Liver (tissue), 9 donors: ENCODE measurements around the gene SMARCC2. TPM values are rescaled to one million over a fixed set of nuclear protein-coding genes. Genes with fewer than 3 reads are reported as not detected.

ENCODE experiments used
- DNase-seq: peaks from one replicate; pipeline ENCODE4 v3.0.0-alpha.2; 2017; ENCODE audit warnings: low spot score
- H3K27ac ChIP-seq, 2 donors: one replicate each; pipeline ENCODE4 v1.7.0; 2013; ENCODE audit warnings: inconsistent platforms in 2 of 2, low read length in 2 of 2, control low read depth in 1 of 2, low read depth in 1 of 2, mild to moderate bottlenecking in 1 of 2
- H3K27me3 ChIP-seq, 4 donors: one replicate each; pipeline versions ENCODE4 v1.6.1 to v1.7.0; 2013; ENCODE audit warnings: low read length in 3 of 4, inconsistent platforms in 1 of 4, mild to moderate bottlenecking in 1 of 4, moderate library complexity in 1 of 4; ENCODE audit not compliant: control insufficient read depth in 4 of 4, insufficient read depth in 4 of 4
- H3K36me3 ChIP-seq, 4 donors: one replicate each; pipeline versions ENCODE4 v1.6.1 to v1.7.0; 2013; ENCODE audit warnings: low read length in 3 of 4, mild to moderate bottlenecking in 3 of 4, low read depth in 1 of 4, moderate library complexity in 1 of 4; ENCODE audit not compliant: control insufficient read depth in 4 of 4, insufficient read depth in 3 of 4
- H3K4me1 ChIP-seq, 4 donors: one replicate each; pipeline versions ENCODE4 v1.6.1 to v1.7.0; 2013; ENCODE audit warnings: low read length in 3 of 4, mild to moderate bottlenecking in 3 of 4, moderate library complexity in 1 of 4; ENCODE audit not compliant: control insufficient read depth in 4 of 4, insufficient read depth in 4 of 4
- H3K4me3 ChIP-seq, 3 donors: one replicate each; pipeline versions ENCODE4 v1.6.1 to v1.7.0; 2013; ENCODE audit warnings: low read length in 3 of 3, control low read depth in 1 of 3, low read depth in 1 of 3, mild to moderate bottlenecking in 1 of 3
- H3K9ac ChIP-seq, 2 donors: one replicate each; pipeline ENCODE4 v1.7.0; 2013; ENCODE audit warnings: low read length in 2 of 2, mild to moderate bottlenecking in 2 of 2, moderate library complexity in 2 of 2, control low read depth in 1 of 2, low read depth in 1 of 2
- H3K9me3 ChIP-seq, 4 donors: one replicate each; pipeline versions ENCODE4 v1.6.1 to v1.7.0; 2013; ENCODE audit warnings: low read length in 3 of 4; ENCODE audit not compliant: control insufficient read depth in 4 of 4
- EGR1 ChIP-seq, 2 donors: IDR thresholded peaks; 2 replicates each; pipeline ENCODE4 v1.6.1; 2016 to 2018; ENCODE audit warnings: antibody characterized with exemption in 2 of 2, low read depth in 2 of 2
- FOXA1 ChIP-seq: IDR thresholded peaks from 2 replicates; pipeline ENCODE4 v1.6.1; 2016; ENCODE audit warnings: antibody characterized with exemption
- FOXA2 ChIP-seq: IDR thresholded peaks from 2 replicates; pipeline ENCODE4 v1.6.1; 2016; ENCODE audit warnings: antibody characterized with exemption
- GABPA ChIP-seq, 2 donors: IDR thresholded peaks in 1 of 2; conservative IDR thresholded peaks in 1 of 2; 2 replicates each; pipeline ENCODE4 v1.6.1; 2016; ENCODE audit warnings: antibody characterized with exemption in 2 of 2, mild to moderate bottlenecking in 1 of 2, moderate library complexity in 1 of 2
- HNF4G ChIP-seq: IDR thresholded peaks from 2 replicates; pipeline ENCODE4 v1.6.1; 2016; ENCODE audit warnings: antibody characterized with exemption
- NR2F2 ChIP-seq: IDR thresholded peaks from 2 replicates; pipeline ENCODE4 v1.6.1; 2016; ENCODE audit warnings: antibody characterized with exemption
- RAD21 ChIP-seq, 2 donors: IDR thresholded peaks; 2 replicates each; pipeline ENCODE4 v1.6.1; 2016; ENCODE audit warnings: antibody characterized with exemption in 2 of 2, mild to moderate bottlenecking in 2 of 2
- RXRA ChIP-seq, 2 donors: IDR thresholded peaks; 2 replicates each; pipeline ENCODE4 v1.6.1; 2017 to 2018; ENCODE audit warnings: antibody characterized with exemption in 2 of 2, mild to moderate bottlenecking in 1 of 2
- SP1 ChIP-seq: IDR thresholded peaks from 2 replicates; pipeline ENCODE4 v1.6.1; 2018; ENCODE audit warnings: antibody characterized with exemption, mild to moderate bottlenecking
- TAF1 ChIP-seq: conservative IDR thresholded peaks from 2 replicates; pipeline ENCODE4 v1.6.1; 2016; ENCODE audit warnings: antibody characterized with exemption, mild to moderate bottlenecking
- YY1 ChIP-seq: IDR thresholded peaks from 2 replicates; pipeline ENCODE4 v1.6.1; 2016; ENCODE audit warnings: antibody characterized with exemption, mild to moderate bottlenecking
- polyA plus RNA-seq, 2 donors: library from polyadenylated mRNA; stranded (reverse) in 1 of 2; unstranded in 1 of 2; fragments of 200-250 nt in 1 of 2; fragments of >200 nt in 1 of 2; fragmentation: Nextera tagmentation in 1 of 2; extraction: Ambion mirVana in 1 of 2; gene quantifications; one replicate each; pipeline versions ENCODE4 v1.2.1 to v1.2.3, GENCODE V29; 2013 to 2015
- total RNA-seq, 2 donors: library from RNA; depleted of rRNA; stranded (reverse); fragments of >200 nt; gene quantifications; one replicate each; pipeline ENCODE4 v1.2.3, GENCODE V29; 2014
- TF ChIP-seq, protein P1 (sequence below): IDR thresholded peaks from 2 replicates; pipeline ENCODE4 v1.6.1; 2016; ENCODE audit warnings: antibody characterized with exemption
- TF ChIP-seq, protein P2 (sequence below): IDR thresholded peaks from 2 replicates; pipeline ENCODE4 v1.6.1; 2016; ENCODE audit warnings: antibody characterized with exemption
- TF ChIP-seq, protein P3 (sequence below): IDR thresholded peaks from 2 replicates; pipeline ENCODE4 v1.6.1; 2016; ENCODE audit warnings: antibody characterized with exemption
- TF ChIP-seq, protein P4 (sequence below): fragments of 150-350 bp; IDR thresholded peaks from 2 replicates; pipeline ENCODE4 v1.5.1; 2017; ENCODE audit warnings: improper control_type of control experiment, low read depth, low read length; ENCODE audit not compliant: missing input control
- TF ChIP-seq, protein P5 (sequence below): IDR thresholded peaks from 2 replicates; pipeline ENCODE4 v1.6.1; 2016; ENCODE audit warnings: antibody characterized with exemption, mild to moderate bottlenecking
- donor health status: healthy.
- donor health status: healthy.
- donor health status: healthy.
- donor health status: healthy.
- donor health status: healthy.

Gene SMARCC2
- total and polyA plus RNA-seq, 4 donors = 12.8 to 24.8 (median 22.5) TPM

DNA sequence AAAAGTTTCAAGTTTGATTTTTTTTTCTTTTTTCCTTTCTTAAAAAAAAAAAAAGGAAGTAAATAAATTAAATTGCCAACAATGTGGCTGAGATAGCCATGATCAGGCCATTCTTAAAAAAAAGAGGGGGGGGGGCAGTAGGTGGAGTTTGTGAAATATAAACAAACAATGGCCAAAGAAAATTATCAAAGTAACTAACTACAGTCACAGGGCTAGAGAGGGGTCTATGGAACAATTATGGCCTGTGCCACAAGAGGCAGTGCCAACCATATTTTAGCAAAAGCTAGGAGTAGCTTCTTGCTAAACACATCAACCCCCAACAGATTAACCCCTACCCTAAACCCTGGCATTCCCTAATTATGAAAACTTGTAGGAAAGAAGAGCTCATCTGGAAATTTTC is 16.2 kb upstream of the SMARCC2 start:
- no peak overlapping the region for H3K27ac ChIP-seq

DNA sequence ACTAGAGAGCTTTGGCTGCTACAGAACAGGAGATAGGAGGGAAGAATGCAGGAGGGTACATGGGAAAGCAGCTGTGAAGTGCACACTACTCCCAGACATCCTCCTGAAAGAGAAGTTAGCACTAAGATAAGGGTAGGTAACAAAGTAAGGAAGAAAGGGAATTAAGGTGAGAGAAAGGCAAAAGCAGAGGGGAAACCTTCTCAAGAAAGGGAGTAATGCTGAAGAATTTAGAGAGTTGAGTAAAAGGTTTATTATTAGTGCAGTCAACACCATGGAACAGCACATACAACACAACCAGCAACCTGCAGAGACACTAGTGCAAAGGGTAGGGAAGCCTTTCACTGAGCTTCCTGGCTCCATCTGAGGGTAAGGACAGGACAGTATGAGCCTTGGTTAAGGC is 15.0 kb upstream of the SMARCC2 start:
- no peak overlapping the region for H3K27ac ChIP-seq
- H3K9ac ChIP-seq = no peak overlapping the region
- no peak for DNase-seq
- H3K9me3 ChIP-seq = no peaks in the 10 kb centered on the region
- peaks cover 8 to 37% (median 25%) of the 10 kb centered on the region in 4 donors for H3K36me3 ChIP-seq
- TF ChIP-seq, protein P1, sequence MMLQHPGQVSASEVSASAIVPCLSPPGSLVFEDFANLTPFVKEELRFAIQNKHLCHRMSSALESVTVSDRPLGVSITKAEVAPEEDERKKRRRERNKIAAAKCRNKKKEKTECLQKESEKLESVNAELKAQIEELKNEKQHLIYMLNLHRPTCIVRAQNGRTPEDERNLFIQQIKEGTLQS = no peak
- TF ChIP-seq HNF4G (no peak), TAF1 (no peak), RXRA (IDR thresholded peaks at IDR 0.05) (no peak), FOXA2 (no peak), FOXA1 (no peak)
- TF ChIP-seq, protein P2, sequence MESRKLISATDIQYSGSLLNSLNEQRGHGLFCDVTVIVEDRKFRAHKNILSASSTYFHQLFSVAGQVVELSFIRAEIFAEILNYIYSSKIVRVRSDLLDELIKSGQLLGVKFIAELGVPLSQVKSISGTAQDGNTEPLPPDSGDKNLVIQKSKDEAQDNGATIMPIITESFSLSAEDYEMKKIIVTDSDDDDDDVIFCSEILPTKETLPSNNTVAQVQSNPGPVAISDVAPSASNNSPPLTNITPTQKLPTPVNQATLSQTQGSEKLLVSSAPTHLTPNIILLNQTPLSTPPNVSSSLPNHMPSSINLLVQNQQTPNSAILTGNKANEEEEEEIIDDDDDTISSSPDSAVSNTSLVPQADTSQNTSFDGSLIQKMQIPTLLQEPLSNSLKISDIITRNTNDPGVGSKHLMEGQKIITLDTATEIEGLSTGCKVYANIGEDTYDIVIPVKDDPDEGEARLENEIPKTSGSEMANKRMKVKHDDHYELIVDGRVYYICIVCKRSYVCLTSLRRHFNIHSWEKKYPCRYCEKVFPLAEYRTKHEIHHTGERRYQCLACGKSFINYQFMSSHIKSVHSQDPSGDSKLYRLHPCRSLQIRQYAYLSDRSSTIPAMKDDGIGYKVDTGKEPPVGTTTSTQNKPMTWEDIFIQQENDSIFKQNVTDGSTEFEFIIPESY = no peak
- H3K4me1 ChIP-seq = peaks cover 0 to 7% (median 2%) of the 10 kb centered on the region in 4 donors
- no peaks in the 10 kb centered on the region for H3K27me3 ChIP-seq
- no peak overlapping the region for H3K4me3 ChIP-seq

More for the DNA sequence above, 16.2 kb upstream of the SMARCC2 start:
- TF ChIP-seq GABPA (IDR thresholded peaks at IDR 0.05 in 1 of 2, conservative IDR thresholded peaks at IDR 0.05 in 1 of 2) = no peak
- TF ChIP-seq, protein P3, sequence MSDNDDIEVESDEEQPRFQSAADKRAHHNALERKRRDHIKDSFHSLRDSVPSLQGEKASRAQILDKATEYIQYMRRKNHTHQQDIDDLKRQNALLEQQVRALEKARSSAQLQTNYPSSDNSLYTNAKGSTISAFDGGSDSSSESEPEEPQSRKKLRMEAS = no peak
- TF ChIP-seq SP1 = no peak
- no peak for TF ChIP-seq FOXA2
- TF ChIP-seq NR2F2 = no peak
- no peak for TF ChIP-seq YY1
- TF ChIP-seq, protein P4, sequence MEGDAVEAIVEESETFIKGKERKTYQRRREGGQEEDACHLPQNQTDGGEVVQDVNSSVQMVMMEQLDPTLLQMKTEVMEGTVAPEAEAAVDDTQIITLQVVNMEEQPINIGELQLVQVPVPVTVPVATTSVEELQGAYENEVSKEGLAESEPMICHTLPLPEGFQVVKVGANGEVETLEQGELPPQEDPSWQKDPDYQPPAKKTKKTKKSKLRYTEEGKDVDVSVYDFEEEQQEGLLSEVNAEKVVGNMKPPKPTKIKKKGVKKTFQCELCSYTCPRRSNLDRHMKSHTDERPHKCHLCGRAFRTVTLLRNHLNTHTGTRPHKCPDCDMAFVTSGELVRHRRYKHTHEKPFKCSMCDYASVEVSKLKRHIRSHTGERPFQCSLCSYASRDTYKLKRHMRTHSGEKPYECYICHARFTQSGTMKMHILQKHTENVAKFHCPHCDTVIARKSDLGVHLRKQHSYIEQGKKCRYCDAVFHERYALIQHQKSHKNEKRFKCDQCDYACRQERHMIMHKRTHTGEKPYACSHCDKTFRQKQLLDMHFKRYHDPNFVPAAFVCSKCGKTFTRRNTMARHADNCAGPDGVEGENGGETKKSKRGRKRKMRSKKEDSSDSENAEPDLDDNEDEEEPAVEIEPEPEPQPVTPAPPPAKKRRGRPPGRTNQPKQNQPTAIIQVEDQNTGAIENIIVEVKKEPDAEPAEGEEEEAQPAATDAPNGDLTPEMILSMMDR = no peak
- TF ChIP-seq EGR1 (IDR thresholded peaks at IDR 0.05; ENCODE audit: low read depth in 2 of 2) = no peak
- TF ChIP-seq HNF4G = no peak
- no peak for TF ChIP-seq RAD21 (IDR thresholded peaks at IDR 0.05)
- TF ChIP-seq, protein P5, sequence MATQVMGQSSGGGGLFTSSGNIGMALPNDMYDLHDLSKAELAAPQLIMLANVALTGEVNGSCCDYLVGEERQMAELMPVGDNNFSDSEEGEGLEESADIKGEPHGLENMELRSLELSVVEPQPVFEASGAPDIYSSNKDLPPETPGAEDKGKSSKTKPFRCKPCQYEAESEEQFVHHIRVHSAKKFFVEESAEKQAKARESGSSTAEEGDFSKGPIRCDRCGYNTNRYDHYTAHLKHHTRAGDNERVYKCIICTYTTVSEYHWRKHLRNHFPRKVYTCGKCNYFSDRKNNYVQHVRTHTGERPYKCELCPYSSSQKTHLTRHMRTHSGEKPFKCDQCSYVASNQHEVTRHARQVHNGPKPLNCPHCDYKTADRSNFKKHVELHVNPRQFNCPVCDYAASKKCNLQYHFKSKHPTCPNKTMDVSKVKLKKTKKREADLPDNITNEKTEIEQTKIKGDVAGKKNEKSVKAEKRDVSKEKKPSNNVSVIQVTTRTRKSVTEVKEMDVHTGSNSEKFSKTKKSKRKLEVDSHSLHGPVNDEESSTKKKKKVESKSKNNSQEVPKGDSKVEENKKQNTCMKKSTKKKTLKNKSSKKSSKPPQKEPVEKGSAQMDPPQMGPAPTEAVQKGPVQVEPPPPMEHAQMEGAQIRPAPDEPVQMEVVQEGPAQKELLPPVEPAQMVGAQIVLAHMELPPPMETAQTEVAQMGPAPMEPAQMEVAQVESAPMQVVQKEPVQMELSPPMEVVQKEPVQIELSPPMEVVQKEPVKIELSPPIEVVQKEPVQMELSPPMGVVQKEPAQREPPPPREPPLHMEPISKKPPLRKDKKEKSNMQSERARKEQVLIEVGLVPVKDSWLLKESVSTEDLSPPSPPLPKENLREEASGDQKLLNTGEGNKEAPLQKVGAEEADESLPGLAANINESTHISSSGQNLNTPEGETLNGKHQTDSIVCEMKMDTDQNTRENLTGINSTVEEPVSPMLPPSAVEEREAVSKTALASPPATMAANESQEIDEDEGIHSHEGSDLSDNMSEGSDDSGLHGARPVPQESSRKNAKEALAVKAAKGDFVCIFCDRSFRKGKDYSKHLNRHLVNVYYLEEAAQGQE = no peak
- Histone ChIP-seq H3K27me3 (no peaks in the 10 kb centered on the region), H3K9ac (no peak overlapping the region), H3K4me3 (no peak overlapping the region), H3K9me3 (no peaks in the 10 kb centered on the region), H3K36me3 (peaks cover 8 to 46% (median 32%) of the 10 kb centered on the region in 4 donors), H3K4me1 (peaks cover 0 to 7% (median 2%) of the 10 kb centered on the region in 4 donors)
- no peak for DNase-seq
